NCI-H774 (cell line): ENCODE data around the gene CACHD1.
"Not testable (repeated sequence)": the region's sequence is repeated elsewhere in the genome, so short reads cannot be mapped to it uniquely, and the experiment has no call there.

Experiments
- DNase-seq: peaks from one replicate; lab custom pipeline; 2025; lab: John Stamatoyannopoulos, UW

Gene CACHD1

GRCh38 chr1:64497088-64497883 lies 27.4 kb downstream of the CACHD1 start:
- DNase-seq, result no peak

GRCh38 chr1:64498325-64498724 lies 28.4 kb downstream of the CACHD1 start:
- no peak for DNase-seq

GRCh38 chr1:64499011-64499410 lies 29.1 kb downstream of the CACHD1 start:
- no peak for DNase-seq

GRCh38 chr1:64499966-64500365 lies 30.0 kb downstream of the CACHD1 start:
- DNase-seq, result no peak

- DNase-seq, result no peak
Observed at GRCh38 chr1:64502083-64502482, 32.2 kb downstream of the CACHD1 start.

DNA sequence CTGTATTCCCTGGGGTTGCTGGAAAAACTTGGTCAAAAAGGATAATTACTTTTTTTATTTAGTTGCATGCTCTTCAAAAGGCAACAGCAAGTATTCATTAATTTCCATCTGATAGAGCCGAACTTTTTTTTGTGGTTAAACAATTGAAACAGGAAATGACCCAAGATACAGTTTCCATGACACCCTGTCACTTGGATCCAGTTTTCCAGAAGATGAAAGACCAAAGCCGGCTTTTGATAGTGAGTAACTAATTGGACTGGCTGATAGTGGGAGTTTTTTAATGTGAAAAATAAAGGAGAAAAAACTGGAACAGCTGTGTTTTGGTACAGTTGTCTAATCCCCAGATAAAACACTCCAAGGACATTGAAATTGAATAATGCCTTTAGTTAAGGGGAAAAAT lies 33.0 kb downstream of the CACHD1 start:
- no peak for DNase-seq

- DNase-seq, result peak; percentile 58
Observed at GRCh38 chr1:64505232-64505943, 35.5 kb downstream of the CACHD1 start.

GRCh38 chr1:64505944-64506655 lies 36.2 kb downstream of the CACHD1 start:
- DNase-seq, result peak; percentile 90

DNA sequence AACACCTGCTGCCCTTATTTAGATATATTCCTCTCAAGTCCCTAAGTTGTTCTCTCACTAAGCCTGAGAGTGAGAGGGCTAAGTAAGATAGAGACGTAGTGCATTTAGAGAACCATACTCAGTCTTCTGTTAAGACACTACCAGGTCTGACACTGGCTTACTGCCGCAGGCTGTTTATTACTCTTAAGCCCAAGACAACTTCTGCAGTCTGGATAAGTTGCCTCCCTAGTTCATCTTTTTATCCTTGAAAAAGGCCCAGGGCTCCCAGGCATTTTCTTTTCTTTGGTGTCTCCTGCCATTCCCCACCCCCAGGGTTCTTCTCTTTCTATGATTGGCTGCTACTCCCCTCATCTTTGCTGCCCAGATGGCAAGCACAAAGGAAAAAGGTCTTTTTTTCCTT lies 38.7 kb downstream of the CACHD1 start:
- DNase-seq, result no peak

DNA sequence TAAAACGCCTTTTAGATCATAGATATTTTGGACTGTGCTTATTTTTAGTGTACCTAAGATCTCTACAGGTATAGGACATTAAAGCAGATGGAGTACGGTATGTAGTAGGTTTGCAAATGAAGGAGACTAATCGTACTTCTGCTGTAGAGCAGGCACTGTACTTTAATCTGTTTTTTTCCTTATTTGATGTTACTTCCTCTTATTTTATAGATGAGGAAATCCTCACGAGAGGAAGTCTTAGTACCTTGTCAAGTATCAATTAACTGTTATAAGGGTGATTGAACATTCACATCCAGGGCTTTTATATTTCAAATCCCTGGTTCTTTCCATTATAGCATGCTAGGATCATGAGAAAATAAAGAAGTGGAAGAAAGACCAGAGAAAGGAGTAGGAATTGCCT lies 41.1 kb downstream of the CACHD1 start:
- DNase-seq, result no peak

- DNase-seq, result not testable (repeated sequence)
Observed at GRCh38 chr1:64512206-64512605, 42.3 kb downstream of the CACHD1 start.

DNA sequence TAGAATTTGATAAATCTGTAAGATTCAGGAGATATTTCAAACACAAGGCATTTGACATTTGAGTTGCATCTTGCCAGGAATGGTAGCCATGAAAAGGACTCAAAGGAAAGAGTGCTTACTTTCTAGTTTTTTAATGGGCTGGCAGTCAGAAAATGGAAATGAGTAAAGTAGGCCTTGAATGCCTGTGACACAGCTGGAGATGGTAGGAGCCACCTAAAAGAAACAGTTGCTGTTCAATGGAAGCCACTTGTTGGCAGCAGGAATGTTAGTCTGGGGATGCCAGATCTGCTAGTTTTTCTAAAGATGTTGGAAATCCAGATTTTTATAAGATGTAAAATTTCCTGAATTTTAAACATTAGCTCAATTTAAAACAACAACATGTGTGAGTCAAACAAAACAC lies 43.6 kb downstream of the CACHD1 start:
- DNase-seq, result no peak

DNA sequence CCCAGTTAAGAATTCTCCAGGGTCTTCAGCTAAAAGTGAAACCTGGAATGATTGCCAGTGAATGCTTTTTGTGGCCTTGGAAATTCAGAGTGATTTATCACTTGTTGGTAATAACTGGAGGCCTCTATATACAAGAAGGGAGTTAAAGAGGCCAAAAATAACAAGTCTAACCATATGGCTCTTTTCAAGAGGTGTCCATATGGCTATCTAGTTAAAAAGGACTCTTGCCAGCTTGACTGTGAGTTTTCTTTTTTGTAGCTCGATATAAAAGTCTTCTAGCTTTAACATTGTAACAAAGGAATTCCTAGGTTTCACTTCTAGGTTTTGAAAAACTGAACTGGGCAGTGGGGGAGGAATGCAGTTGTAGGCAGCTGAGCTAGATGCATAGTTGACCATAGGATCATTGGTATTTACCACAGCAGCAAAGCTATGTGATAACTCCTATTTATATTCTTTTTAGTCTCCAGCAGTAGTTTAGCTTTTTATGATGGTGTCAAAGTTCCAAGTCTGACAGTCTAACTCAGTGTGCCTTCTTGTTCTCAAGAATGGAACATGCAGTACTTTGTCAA lies 44.4 kb downstream of the CACHD1 start:
- DNase-seq, result no peak

DNA sequence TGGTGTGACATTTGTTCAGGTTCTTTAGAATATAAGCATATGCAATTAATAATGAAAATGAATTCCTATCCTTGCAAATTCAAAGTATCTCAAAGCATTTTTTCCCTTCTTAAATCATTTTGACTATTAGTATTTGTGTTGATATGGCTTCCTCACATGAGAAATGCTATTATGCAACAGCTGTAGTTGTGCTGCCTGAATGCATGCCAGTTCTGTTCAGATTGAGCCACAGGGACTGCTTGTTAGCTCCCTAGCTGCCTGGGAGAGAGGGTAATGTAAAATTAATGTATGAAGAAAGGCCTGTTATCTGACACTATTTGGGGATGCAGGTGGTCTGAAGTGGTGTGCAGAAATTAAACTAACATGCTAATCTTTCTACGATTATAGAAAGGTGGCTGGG lies 45.5 kb downstream of the CACHD1 start:
- DNase-seq, result no peak

DNA sequence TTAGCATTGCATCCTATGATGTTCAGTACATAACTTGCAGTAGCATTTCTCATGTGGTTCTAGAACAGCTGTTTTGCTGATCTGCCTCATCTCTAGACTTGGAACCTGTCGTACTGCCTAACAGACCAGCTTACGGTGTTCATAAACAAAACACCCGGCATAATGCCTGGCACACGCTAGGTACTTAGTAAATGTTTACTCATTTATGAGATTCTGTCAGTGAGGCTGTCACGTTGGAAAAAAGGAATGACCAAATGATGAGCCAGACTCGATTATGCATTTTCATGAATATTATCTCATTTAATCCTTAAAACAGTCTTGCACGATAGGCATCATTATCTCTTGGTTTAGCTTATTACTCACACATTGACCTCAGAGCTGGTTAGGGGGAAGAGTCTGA lies 46.4 kb downstream of the CACHD1 start:
- DNase-seq, result no peak

- no peak for DNase-seq
Observed at GRCh38 chr1:64516803-64517568, 47.1 kb downstream of the CACHD1 start.

DNA sequence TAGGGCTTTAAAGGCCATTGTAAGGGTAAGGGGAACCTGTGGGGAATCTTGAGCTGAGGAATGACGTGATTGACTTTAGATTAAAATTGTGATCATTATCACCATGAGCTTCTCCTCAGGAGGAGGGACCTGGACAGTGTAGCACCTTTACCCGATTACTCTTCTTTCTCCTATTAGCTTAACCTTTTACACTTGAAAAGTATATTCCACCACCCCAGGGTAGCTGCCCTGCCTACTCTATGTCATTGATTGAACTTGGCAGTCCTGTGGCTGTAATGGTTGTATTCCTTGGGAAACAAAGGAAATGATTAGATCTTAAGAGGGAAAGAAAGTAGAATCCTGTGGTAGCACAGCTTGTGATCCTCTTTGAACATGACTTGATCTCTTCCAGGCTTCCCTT lies 47.7 kb downstream of the CACHD1 start:
- no peak for DNase-seq

GRCh38 chr1:64518692-64519481 lies 49.0 kb downstream of the CACHD1 start:
- DNase-seq, result no peak

DNA sequence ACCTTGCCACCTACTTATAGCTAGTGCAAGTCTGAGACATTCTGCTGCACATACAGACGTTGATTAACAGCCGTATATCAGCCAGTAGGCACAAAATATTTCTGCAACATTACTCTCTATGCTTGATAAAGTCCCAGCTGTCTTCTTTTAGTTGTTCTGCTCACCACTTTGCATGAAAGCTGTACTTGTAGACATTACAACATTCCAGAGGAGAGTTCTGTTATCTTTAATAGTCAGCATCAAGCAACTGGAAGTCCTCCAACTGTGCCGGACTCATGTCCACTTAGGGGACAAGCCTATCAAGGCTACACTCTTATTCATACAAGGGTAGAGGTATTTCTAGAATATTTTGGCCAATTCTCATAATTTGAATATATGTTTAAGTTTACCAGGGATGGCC lies 50.0 kb downstream of the CACHD1 start:
- no peak for DNase-seq

GRCh38 chr1:64522740-64523139 lies 52.8 kb downstream of the CACHD1 start:
- DNase-seq, result no peak
